Hepatic stellate cell (primary cell): Measurements from ENCODE around the gene KDM7A.

ENCODE experiments used
- DNase-seq: peaks from one replicate; pipeline ENCODE4 v3.0.0; 2011; ENCODE audit warnings: low spot score

Gene KDM7A

DNA sequence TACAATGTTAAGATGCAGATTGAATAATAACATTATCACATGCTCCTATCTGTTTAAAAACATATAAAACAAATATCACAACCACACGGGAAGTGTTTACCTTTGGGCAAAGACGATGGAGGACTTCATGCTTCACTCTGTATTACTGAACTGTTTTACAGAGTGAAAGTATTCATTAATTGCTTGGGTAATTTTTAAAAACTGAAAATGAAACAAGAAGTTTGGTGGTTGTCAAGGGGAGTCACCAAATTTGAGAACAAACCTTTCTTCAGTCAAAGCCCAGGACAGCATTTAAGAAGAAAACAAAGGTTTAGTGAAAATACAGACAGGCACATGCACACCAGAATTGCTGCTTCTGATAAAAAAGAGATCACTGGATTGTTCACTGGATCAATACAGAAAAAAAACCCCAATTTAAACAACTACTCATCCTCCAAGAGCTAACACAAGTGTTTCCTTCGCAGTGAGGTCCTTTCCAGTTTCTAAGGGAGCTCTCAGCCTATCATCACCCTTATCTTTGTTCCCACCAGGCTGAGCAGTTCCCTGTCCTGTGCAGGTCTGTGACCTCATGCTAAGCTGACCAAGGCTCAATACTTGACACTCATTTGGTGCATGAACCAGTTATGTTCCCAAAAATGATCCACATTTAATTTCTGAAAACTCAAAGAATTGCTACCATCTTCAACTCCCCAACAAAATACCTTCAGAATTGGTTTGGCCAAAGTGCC, 122.8 kb downstream of the KDM7A start:
- DNase-seq, result no peak

DNA sequence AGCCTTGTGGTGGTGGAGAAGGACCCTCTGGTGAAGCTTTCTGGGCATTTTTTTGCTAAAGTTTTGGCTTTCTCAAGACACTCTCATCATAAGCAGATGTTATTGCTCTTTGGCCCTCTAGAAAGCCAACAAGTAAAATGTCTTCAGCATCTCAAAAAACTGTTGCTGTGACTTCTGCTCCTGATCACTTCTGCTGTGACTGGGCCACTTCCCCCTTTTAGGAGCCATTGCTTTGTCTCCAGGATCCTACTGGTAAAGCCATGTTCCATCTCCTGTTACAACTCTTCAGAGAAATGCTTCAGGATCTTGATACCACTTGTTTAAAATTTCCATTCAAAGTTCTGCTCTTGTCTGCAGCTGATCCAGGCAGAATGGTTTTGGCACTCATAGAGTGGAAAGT, 125.0 kb downstream of the KDM7A start:
- DNase-seq, result no peak

DNA sequence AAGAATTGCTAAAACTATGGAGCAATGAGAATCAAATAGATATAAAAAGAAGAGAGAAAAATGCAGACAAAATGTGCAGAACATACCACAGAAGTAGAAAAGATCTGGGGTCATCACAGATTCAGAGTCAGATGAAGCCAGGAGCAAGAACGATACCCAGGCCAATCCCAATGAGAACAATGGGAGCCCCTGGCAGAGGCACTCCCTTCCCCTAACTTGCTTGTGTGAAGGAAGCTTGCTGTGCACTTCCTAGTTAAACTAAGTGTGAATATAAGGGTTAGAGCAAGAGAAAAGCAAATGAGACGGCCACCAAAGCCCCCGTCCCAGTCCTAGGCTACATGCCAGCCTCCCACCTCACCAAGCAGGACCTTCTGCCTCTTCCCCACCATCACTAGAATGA, 126.7 kb downstream of the KDM7A start:
- DNase-seq, result no peak

DNA sequence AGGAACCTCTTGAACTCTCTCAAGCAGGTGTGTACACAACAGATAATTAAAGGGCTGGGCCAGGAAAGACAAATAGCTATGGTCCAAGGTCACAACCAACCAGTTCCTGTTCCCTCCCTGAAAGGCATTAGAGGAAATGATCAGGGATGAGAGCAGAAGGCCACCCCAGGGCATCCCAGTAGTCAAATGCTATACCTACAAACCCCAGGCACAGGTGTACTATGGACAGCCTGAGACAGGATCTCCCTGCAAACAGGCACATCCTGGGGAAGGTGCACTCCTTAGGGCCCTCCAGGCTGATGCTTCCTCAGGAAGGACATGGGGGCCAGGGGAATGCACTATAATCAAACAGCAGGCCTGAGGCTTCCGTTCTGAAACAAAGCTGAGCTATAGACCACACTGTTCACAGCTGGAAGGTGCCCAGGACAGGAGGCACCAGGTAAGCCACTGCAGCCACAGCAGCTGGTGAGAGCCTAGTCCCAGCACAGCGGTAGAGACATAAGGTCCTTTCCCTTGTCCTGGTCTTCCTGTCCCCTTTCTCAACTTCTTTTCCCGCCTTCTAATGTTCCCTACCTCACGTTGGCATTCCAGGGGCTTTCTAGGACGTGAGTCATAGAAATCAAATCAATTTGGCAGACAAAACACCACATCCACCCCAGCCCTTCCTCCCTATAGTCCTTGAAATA, 127.3 kb downstream of the KDM7A start:
- DNase-seq, result no peak

DNA sequence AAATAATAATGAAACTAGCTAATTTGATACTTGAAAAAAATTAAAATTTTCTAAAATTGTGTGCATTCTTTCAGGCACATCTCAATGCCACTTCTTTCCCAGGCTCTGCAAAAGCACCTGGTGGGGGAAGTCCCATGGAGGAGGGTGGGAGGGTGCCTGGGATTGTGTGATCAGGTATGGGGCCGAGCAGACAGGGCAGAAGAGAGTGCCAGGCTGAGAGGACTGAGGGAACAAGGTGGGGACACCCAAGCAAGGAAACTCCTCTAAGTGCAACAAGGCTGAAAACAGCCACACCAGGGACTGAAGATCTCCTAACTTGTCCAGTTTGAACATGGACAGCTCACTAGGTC, 127.8 kb downstream of the KDM7A start:
- DNase-seq, result no peak

DNA sequence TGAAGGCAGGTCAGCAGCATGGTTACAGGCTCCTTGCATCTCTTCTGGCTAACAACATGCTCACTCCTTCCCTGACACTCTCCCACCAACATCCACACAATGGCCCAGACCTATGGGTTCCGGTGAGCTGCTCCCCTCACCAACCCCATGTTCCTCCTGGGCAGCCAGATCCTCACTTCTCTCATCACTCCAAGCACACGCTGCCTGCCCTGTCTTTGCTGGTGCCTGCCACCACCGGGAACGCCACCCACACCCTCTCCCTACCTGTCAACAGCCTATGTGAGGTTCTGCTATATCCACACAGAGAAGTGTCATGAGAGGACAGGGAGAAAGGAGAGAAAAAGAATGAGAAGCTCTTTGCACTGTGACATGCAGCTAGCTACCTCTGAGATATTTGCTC, 128.6 kb downstream of the KDM7A start:
- no peak for DNase-seq

DNA sequence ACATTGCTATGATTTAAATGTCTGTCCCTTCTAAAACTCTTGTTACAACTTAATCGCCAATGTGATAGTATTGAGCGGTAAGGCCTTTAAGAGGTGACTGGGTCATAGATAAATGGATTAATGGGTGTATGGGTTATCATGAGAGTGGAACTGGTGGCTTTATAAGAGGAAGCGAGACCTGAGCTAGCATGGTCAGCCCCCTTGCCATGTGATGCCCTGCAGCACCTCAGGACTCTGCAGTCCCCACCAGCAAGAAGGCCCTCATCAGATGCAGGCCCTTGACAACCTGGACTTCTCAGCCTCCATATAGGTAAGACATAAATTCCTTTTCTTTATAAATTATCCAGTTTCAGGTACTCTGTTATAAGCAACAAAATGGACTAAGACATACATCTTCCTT, 129.6 kb downstream of the KDM7A start:
- no peak for DNase-seq

DNA sequence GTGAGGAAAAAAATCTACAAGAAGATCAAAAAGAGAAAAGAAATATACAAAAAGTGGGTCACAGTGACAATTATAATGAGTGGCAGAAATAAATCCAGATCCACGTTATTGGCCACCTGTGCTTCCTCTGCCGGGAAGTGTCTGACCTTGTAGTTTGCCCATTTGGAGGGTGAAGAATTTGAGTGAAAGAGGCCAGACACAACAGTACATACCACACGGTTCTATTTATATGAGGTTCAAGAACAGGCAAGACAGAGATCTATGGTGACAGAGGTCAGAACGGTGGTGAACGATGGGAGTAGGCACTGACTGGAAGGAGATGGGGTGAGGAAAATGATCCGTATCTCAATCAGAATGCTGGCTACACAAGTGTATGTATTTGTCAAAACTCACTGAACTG, 131.1 kb downstream of the KDM7A start:
- no peak for DNase-seq

DNA sequence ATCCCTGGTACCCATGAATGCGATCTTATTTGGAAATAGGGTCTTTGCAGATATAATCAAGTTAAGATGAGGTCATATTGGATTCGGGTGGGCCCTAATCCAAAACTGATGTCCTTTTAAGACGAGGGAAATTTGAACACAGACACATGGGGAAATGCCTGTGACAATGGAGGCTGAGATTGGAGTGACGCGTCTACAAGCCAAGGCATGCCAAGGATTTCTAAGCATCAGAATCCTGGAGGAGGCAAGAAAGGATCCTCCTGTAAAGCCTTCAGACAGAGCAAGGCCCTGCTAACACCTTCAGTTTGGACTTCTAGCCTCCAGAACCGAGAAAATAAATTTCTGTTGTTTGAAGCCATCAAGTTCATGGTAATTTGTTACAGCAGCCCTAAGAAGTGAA, 132.5 kb downstream of the KDM7A start:
- no peak for DNase-seq

DNA sequence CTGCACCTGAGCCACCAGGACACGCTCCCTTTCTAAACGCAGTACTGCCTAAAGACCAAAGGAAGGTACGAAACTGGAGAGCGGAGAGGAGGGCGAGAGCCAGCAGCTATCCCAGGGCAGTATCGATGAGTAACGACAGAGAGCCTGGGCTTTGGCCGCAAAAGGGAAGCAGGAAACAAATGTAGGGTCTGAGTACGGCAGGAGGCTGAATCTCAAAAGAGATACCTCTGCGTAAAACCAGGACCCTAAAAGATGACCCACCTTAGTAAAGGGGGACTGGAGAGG, 134.5 kb downstream of the KDM7A start:
- no peak for DNase-seq

DNA sequence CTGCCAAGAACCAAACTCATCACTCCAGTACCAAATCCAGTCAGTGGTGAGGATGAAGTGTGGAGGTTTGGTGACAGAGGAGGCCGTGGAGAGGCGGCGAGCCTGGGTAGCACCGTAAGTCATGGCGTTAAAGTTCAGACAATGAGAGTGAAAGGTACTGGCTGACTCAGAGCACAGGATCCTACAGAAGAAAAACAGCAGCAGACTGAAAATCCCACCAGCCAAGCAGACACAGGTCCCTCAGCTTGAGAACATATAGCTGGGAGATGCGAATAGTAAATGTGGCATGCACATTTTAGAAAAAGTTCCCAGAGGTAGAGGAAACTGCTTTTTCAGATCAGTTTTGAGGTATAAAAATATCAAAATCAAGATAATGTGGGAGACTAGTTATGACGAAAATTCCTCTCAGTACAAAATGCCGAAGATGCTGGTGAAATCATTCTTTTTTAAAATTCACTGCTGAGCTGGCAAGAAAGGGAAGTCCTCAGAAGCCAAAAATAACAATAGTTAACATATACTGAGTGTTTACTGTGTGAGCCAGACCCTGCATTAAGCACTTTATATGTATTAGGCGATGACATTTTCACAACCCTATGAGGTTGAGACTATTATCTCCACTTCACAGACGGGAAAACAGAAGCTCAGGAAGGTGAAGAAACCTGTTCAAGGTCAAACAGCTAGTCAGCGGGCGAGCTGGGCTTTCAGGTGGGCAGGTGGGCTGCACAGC, 135.0 kb downstream of the KDM7A start:
- no peak for DNase-seq

DNA sequence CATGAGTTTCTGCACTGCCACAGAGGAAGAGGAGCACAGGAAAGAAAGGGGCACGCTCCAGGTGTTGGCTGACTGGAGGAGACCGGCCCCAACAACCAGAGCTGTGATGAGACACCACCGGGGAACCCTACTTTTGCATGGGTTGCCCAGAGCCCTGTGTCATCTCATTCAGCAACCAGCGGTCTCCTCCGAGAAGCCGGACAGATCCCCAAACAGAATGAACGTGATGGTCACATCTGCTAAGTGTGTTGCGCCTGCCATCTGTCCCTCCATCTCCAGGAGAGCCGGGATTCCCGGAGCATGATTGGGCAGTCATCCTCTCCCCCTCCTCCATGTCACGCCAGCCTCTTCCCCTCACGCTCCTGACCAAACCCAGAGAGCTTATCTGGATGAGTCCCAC, 136.9 kb downstream of the KDM7A start:
- DNase-seq, result no peak

DNA sequence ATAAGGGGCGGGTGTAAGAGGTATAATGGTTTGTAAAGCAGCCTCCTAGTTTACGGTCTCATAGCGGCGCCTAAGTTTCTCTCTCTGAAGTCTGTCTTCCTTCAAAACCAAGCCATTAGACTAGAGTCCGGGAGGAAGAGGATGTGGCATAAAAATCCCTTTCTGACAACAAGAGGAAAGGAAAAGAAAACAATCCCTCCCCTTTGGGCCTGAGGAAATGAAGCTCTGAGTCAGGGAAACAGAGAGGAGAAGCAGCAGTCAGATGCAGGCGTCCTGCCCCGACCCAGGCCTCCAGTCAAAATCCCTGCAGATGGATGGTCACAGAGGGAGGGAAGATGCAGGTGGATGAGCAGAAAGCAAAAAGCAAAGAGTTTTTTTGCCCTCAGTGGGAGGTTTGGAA, 137.7 kb downstream of the KDM7A start:
- no peak for DNase-seq

DNA sequence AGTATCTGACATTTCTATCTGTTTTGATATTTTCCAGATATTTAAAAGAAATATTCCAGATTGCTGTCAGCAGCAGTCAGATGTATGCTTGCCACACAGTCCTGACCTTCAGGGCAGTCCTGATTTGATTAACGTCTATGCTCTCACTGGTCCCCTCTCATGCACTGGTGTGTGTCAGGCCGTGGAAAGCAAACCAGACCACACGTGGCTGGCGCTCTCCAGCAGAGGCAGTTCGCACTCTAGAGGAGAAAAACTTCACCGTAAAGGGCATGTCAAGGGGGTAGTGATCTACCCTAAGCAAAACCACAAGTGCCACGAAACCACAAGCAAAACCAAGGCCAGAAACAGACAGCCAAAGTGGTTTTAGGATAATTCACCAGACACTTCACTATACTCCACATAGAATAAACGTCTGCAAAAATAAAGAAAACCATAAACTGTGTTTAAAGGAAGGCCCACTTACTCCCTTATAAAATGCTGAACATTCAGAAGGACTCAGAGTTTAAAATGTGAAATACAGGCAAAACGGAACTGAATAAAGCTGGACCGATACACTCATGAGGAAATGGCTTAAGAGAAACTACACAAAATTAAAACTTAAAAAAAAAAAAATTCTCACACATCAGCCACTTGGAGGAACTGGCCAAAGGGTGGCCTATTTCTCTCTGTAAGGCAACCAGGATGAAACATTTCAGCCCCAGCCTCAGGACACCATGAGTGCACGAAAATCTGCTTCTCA, 140.4 kb downstream of the KDM7A start:
- no peak for DNase-seq

DNA sequence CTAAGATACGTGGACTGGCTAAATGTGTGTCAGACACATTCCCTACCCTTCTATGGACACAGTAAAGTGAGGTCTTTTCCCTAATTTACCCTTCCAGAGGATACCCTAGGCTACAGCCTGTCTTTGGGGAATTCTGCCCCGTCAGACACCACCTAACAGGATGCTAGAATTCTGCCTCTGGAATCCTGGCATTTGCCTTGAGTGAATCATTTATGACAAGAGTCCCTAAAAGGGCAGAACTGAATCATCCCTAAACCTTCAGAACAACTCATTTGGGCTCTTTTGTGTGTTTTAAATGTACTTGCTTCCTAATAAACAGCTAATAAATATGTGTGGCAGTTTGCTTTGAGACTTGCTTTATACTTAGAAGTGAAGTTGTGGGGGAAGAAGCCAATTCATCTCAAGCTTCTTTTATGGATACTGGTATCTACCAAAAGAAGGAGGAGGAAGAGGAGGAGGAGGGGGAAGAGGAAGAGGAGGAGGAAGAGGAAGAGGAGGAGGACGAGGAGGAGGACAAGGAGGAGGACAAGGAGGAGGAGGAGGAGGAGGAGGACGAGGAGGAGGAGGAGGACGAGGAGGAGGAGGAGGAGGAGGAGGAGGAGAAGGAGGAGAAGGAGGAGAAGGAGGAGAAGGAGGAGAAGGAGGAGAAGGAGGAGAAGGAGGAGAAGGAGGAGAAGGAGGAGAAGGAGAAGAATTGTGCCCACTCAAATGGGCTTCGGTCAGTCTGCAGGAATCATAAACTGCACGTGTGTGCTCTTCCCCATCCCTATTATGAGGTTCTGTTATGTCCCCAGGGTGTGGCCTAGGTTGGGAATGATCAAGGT, 141.2 kb downstream of the KDM7A start:
- peak; percentile 66 for DNase-seq
